ENCODE results near the gene KRT2. TPM values are rescaled to one million over a fixed set of nuclear protein-coding genes. Genes with fewer than 3 reads are reported as not detected.

Gene KRT2
- total RNA-seq, 1 experiment from 2014 or later = not detected

- TF ChIP-seq, protein P1, sequence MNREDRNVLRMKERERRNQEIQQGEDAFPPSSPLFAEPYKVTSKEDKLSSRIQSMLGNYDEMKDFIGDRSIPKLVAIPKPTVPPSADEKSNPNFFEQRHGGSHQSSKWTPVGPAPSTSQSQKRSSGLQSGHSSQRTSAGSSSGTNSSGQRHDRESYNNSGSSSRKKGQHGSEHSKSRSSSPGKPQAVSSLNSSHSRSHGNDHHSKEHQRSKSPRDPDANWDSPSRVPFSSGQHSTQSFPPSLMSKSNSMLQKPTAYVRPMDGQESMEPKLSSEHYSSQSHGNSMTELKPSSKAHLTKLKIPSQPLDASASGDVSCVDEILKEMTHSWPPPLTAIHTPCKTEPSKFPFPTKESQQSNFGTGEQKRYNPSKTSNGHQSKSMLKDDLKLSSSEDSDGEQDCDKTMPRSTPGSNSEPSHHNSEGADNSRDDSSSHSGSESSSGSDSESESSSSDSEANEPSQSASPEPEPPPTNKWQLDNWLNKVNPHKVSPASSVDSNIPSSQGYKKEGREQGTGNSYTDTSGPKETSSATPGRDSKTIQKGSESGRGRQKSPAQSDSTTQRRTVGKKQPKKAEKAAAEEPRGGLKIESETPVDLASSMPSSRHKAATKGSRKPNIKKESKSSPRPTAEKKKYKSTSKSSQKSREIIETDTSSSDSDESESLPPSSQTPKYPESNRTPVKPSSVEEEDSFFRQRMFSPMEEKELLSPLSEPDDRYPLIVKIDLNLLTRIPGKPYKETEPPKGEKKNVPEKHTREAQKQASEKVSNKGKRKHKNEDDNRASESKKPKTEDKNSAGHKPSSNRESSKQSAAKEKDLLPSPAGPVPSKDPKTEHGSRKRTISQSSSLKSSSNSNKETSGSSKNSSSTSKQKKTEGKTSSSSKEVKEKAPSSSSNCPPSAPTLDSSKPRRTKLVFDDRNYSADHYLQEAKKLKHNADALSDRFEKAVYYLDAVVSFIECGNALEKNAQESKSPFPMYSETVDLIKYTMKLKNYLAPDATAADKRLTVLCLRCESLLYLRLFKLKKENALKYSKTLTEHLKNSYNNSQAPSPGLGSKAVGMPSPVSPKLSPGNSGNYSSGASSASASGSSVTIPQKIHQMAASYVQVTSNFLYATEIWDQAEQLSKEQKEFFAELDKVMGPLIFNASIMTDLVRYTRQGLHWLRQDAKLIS (CRISPR knock-in tag; IDR thresholded peaks at IDR 0.05; ENCODE audit: borderline replicate concordance) = no peak
Observed at GRCh38 chr12:52627395-52628110, 24.5 kb downstream of the KRT2 start (continued).

- H3K36me3 Mint-ChIP-seq = no peaks in the 10 kb centered on the region
- CTCF ChIA-PET = interaction anchor here (1.0 to 1.1 kb wide), 2 partner anchors 248 to 257 kb away, joined by 3 read pairs; no protein-coding TSS in a partner anchor
- TF ChIP-seq IRF2 (CRISPR knock-in tag; IDR thresholded peaks at IDR 0.05; ENCODE audit: borderline replicate concordance, low read depth) (no peak), EMX1 (CRISPR knock-in tag; IDR thresholded peaks at IDR 0.05) (no peak), MYBL2 (CRISPR knock-in tag; IDR thresholded peaks at IDR 0.05) (no peak), ESRRA (CRISPR knock-in tag; IDR thresholded peaks at IDR 0.05; ENCODE audit: borderline replicate concordance) (no peak), ETV6 (CRISPR knock-in tag; IDR thresholded peaks at IDR 0.05) (no peak), ZNF416 (CRISPR knock-in tag; IDR thresholded peaks at IDR 0.05) (no peak), GTF2I (CRISPR knock-in tag; conservative IDR thresholded peaks at IDR 0.05) (no peak), NR3C1 (CRISPR knock-in tag; conservative IDR thresholded peaks at IDR 0.05; ENCODE audit: low read depth) (no peak), GRHL2 (CRISPR knock-in tag; IDR thresholded peaks at IDR 0.05; ENCODE audit: insufficient replicate concordance, severe bottlenecking) (no peak)
- H3K27ac Mint-ChIP-seq = no peak overlapping the region
- DNase-seq (ENCODE audit: low spot score) (no peak), ATAC-seq (no peak)
- no peaks in the 10 kb centered on the region for H3K9me3 Mint-ChIP-seq
- H3K4me1 Mint-ChIP-seq = peaks cover 6% of the 10 kb centered on the region
- no peak overlapping the region for H3K4me3 Mint-ChIP-seq
- H3K27me3 Mint-ChIP-seq (ENCODE audit: low read depth) = no peaks in the 10 kb centered on the region
- POLR2A ChIA-PET = no interaction called here
Observed at GRCh38 chr12:52622349-52622748, 29.7 kb downstream of the KRT2 start.

DNA sequence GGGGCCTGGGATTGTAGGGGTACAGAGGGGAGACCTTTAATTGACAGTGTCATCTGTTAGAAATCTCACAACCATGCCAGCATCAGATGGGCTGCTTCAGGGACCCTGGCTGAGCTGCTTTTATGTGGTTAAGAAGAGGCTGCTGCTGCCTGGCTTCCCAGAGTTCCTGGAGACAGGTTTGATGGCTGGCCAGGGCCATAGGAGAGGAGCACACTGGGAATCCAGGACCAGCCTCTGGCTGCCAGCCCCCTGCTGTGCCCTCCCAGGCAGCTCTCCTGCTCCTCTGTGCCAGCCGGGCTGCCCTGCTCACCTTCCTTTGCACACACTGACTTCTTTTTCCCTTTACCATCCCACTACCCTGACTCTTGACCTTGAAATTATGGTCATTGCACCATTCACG is 33.1 kb downstream of the KRT2 start:
- H3K36me3 Mint-ChIP-seq = no peaks in the 10 kb centered on the region
- TF ChIP-seq ZNF281 (CRISPR knock-in tag; IDR thresholded peaks at IDR 0.05) (no peak), SOX15 (CRISPR knock-in tag; IDR thresholded peaks at IDR 0.05) (no peak), ATF6 (CRISPR knock-in tag; IDR thresholded peaks at IDR 0.05) (no peak), TEAD4 (CRISPR knock-in tag; IDR thresholded peaks at IDR 0.05) (no peak), SMAD3 (CRISPR knock-in tag; IDR thresholded peaks at IDR 0.05; ENCODE audit: borderline replicate concordance) (no peak), GTF2I (CRISPR knock-in tag; conservative IDR thresholded peaks at IDR 0.05) (no peak), ESRRA (CRISPR knock-in tag; IDR thresholded peaks at IDR 0.05; ENCODE audit: borderline replicate concordance) (no peak), CREB1 (CRISPR knock-in tag; IDR thresholded peaks at IDR 0.05) (no peak), ZBTB43 (CRISPR knock-in tag; IDR thresholded peaks at IDR 0.05) (no peak)
- TF ChIP-seq, protein P2, sequence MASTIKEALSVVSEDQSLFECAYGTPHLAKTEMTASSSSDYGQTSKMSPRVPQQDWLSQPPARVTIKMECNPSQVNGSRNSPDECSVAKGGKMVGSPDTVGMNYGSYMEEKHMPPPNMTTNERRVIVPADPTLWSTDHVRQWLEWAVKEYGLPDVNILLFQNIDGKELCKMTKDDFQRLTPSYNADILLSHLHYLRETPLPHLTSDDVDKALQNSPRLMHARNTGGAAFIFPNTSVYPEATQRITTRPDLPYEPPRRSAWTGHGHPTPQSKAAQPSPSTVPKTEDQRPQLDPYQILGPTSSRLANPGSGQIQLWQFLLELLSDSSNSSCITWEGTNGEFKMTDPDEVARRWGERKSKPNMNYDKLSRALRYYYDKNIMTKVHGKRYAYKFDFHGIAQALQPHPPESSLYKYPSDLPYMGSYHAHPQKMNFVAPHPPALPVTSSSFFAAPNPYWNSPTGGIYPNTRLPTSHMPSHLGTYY (CRISPR knock-in tag; IDR thresholded peaks at IDR 0.05) = no peak
- POLR2A ChIA-PET = no interaction called here
- DNase-seq (ENCODE audit: low spot score) (no peak), ATAC-seq (no peak)
- no peaks in the 10 kb centered on the region for H3K4me1 Mint-ChIP-seq
- no peaks in the 10 kb centered on the region for H3K9me3 Mint-ChIP-seq
- CTCF ChIA-PET = interaction anchor here (1.4 to 2.4 kb wide), 2 partner anchors 36 to 252 kb away, joined by 3 to 7 read pairs; no protein-coding TSS in a partner anchor
- H3K4me3 Mint-ChIP-seq = no peak overlapping the region
- no peak overlapping the region for H3K27ac Mint-ChIP-seq
- H3K27me3 Mint-ChIP-seq (ENCODE audit: low read depth) = no peaks in the 10 kb centered on the region
